ENCODE measurements around the gene PTGIR.

DNA sequence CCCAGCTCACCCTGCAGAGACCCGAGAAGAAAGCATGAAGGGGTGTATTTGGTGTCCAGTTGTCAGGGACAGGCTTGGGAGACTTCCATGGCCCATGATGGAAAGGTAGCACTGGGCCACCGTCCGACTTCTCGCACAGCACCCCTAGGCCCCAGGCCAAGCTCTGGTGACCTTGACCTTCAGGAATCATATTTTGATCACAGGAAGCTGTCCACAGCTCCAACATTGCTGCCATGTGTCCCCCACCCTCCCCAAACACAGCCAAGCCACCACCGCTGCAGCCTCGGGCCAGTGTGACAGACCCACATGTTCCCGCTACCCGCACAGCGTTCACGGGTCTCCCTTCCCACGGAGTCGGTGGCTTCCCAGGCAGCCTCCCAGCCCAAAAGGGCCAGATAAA, 842 bp upstream of the PTGIR start:
- TF ChIP-seq, protein P1, sequence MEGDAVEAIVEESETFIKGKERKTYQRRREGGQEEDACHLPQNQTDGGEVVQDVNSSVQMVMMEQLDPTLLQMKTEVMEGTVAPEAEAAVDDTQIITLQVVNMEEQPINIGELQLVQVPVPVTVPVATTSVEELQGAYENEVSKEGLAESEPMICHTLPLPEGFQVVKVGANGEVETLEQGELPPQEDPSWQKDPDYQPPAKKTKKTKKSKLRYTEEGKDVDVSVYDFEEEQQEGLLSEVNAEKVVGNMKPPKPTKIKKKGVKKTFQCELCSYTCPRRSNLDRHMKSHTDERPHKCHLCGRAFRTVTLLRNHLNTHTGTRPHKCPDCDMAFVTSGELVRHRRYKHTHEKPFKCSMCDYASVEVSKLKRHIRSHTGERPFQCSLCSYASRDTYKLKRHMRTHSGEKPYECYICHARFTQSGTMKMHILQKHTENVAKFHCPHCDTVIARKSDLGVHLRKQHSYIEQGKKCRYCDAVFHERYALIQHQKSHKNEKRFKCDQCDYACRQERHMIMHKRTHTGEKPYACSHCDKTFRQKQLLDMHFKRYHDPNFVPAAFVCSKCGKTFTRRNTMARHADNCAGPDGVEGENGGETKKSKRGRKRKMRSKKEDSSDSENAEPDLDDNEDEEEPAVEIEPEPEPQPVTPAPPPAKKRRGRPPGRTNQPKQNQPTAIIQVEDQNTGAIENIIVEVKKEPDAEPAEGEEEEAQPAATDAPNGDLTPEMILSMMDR (IDR thresholded peaks at IDR 0.05), result no peak
- no peak for TF ChIP-seq POLR2A (IDR thresholded peaks at IDR 0.05)

Measured in lower leg skin (tissue), 3 donors.